ENCODE data around the gene MAGI2.

DNA sequence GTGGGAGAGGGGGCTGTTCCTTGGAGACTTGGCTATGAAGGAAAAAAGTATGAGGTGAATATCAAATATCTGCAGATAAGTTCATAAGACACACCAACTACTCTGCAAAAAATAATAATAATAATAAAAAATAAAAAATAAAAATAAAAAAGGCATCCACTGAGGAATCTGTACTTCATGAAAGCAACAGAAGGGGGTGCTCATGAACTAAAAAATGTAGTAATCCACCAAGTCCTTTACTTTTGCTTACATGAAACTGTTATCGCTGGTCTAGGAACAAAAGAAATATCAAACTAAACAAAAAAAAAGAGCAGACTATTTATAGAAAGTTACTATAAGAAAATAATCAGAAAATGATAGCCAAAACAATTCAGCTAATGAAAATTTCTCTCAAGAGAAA lies 1075.9 kb downstream of the MAGI2 start:
- TF ChIP-seq POLR2A (IDR thresholded peaks at IDR 0.05; ENCODE audit: low read length) = no peak
- no peak for TF ChIP-seq GATA1 (IDR thresholded peaks at IDR 0.05; ENCODE audit: low read depth, low read length)
